Chondrocyte (in vitro differentiated cells): Measurements from ENCODE around the gene DDX54. TPM values are rescaled to one million over a fixed set of nuclear protein-coding genes. Genes with fewer than 3 reads are reported as not detected.

Experiments
- DNase-seq: peaks from one replicate; pipeline ENCODE4 v3.0.0; 2021; ENCODE audit warnings: mixed read lengths, low spot score
- H3K27ac Mint-ChIP-seq: one replicate; pipeline ENCODE4 v1.8.0; 2021; ENCODE audit warnings: mild to moderate bottlenecking, moderate library complexity, mixed read lengths; ENCODE audit not compliant: unreplicated experiment
- H3K27me3 Mint-ChIP-seq: 2 replicates; pipeline ENCODE4 v1.8.0; 2021; ENCODE audit warnings: low read depth, mixed read lengths
- H3K36me3 Mint-ChIP-seq: 2 replicates; pipeline ENCODE4 v1.8.0; 2021; ENCODE audit warnings: low read depth, mixed read lengths
- H3K4me1 Mint-ChIP-seq: 2 replicates; pipeline ENCODE4 v1.8.0; 2021; ENCODE audit warnings: low read depth, mild to moderate bottlenecking, mixed read lengths
- H3K4me3 Mint-ChIP-seq: one replicate; pipeline ENCODE4 v1.8.0; 2021; ENCODE audit warnings: mild to moderate bottlenecking, moderate library complexity, mixed read lengths; ENCODE audit not compliant: unreplicated experiment
- H3K9me3 Mint-ChIP-seq: 2 replicates; pipeline ENCODE4 v1.8.0; 2021; ENCODE audit warnings: low read depth, mixed read lengths
- total RNA-seq: library from RNA; stranded (reverse); gene quantifications from 3 replicates; pipeline ENCODE4 v1.2.1, GENCODE V29; 2021
- TF ChIP-seq, protein P1 (sequence below): fragments of 200-600 bp; sonication (generic); IDR thresholded peaks from 2 replicates; pipeline ENCODE4 v1.5.0; 2021; ENCODE audit warnings: antibody characterized with exemption, mild to moderate bottlenecking, moderate library complexity

Gene DDX54
- total RNA-seq, 1 donor from 2014 or later: 44.6 TPM

DNA sequence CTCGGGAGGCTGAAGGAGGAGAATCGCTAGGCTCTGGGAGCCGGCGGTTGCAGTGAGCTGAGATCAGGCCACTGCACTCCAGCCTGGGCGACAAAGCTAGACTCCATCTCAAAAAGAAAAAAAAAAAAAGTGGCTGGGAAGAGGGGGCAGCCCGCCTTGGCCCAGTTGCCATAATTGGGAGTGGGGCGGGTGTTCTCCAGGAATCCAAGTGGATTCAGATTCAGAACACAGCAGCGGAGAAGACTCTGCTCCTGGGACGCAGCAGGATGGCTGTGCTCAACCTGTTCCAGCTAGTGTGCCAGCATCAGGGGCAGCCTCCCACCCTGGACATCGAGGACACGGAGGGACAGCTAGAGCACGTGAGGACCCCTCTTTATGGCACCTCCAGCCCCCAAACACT lies 30.2 kb downstream of the DDX54 start:
- no peak for DNase-seq
- TF ChIP-seq, protein P1, sequence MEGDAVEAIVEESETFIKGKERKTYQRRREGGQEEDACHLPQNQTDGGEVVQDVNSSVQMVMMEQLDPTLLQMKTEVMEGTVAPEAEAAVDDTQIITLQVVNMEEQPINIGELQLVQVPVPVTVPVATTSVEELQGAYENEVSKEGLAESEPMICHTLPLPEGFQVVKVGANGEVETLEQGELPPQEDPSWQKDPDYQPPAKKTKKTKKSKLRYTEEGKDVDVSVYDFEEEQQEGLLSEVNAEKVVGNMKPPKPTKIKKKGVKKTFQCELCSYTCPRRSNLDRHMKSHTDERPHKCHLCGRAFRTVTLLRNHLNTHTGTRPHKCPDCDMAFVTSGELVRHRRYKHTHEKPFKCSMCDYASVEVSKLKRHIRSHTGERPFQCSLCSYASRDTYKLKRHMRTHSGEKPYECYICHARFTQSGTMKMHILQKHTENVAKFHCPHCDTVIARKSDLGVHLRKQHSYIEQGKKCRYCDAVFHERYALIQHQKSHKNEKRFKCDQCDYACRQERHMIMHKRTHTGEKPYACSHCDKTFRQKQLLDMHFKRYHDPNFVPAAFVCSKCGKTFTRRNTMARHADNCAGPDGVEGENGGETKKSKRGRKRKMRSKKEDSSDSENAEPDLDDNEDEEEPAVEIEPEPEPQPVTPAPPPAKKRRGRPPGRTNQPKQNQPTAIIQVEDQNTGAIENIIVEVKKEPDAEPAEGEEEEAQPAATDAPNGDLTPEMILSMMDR: no peak
- Mint-ChIP-seq H3K27ac (no peak overlapping the region), H3K9me3 (no peaks in the 10 kb centered on the region), H3K4me3 (no peak overlapping the region), H3K27me3 (peaks cover 27% of the 10 kb centered on the region), H3K4me1 (peaks cover 11% of the 10 kb centered on the region), H3K36me3 (peaks cover 13% of the 10 kb centered on the region)

DNA sequence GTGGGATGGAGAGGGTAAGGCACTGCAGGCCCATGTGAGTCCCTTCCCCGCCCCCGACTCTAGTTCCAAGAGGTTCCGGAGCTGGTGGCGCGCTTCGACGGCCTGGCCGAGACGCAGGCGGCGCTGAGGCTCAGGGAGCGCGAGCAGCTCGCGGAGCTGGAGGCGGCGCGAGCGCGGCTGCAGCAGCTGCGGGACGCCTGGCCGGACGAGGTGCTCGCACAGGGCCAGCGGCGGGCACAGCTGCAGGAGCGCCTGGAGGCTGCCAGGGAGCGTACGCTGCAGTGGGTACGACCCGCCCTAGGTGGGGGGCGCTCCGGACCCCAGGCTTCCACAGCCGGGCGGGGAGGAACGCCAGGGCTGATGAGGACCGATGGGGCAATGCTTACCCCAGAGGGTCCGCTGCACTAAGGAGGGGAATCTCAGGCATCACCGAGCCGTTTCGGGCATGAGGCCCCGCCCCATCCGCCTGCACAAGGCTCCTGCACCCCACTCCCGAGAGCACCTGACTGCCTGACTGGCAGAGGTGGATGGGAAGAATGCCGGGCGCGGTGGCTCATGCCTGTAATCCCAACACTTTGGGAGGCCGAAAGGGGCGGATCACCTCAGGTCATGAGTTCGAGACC lies 30.8 kb downstream of the DDX54 start:
- H3K27ac Mint-ChIP-seq: no peak overlapping the region
- H3K36me3 Mint-ChIP-seq: peaks cover 9% of the 10 kb centered on the region
- peaks cover 17% of the 10 kb centered on the region for H3K4me1 Mint-ChIP-seq
- peaks cover 31% of the 10 kb centered on the region for H3K27me3 Mint-ChIP-seq
- DNase-seq: no peak
- no peaks in the 10 kb centered on the region for H3K9me3 Mint-ChIP-seq
- H3K4me3 Mint-ChIP-seq: no peak overlapping the region
- TF ChIP-seq, protein P1: no peak

DNA sequence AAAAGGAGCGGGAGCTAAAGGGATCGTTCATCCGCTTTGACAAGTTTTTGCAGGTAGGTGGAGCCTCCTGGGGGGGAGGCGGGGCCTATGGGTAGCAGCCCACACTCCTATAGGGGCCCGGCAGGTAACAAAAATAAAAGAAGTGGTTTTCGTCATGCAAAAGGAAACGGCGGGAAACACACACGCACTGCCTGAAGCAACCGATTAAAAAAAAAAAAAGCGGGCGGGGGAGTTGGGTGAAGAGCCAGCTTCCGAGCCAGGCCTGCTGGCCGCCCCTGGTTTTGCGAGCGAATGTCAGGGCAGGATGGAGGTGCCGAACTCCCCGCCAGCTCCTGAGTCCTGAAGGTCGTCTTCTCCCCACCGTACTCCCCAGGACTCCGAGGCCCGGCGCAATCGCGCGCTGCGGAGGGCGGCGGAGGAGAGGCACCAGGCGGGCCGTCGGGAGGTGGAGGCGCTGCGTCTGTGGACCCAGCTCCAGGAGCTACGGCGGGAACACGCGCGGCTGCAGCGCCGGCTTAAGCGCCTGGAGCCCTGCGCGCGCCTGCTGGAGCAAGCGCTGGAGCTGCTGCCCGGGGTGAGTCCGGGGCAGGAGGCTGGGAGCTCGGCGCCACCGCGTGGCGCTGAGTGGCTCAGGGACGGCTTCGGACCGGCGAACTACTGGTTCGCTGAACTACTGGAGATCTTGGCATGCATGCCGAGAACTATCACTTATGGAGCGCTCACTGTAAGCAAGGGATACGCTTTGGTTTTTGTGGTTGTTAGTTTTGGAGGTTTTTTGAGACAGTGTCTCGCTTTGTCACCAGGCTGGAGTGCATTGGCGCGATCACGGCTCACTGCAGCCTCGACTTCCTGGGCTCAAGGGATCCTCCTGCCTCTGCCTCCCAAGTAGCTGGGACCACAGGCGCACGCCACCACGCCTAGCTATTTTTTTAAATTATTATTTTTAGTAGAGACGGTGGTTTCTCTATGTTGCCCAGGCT lies 32.2 kb downstream of the DDX54 start:
- Mint-ChIP-seq H3K4me1 (peaks cover 18% of the 10 kb centered on the region), H3K36me3 (peaks cover 2% of the 10 kb centered on the region), H3K27me3 (peaks cover 31% of the 10 kb centered on the region), H3K4me3 (peak overlapping the region; percentile 55), H3K27ac (no peak overlapping the region), H3K9me3 (no peaks in the 10 kb centered on the region)
- TF ChIP-seq, protein P1: peak; percentile 78
- no peak for DNase-seq

DNA sequence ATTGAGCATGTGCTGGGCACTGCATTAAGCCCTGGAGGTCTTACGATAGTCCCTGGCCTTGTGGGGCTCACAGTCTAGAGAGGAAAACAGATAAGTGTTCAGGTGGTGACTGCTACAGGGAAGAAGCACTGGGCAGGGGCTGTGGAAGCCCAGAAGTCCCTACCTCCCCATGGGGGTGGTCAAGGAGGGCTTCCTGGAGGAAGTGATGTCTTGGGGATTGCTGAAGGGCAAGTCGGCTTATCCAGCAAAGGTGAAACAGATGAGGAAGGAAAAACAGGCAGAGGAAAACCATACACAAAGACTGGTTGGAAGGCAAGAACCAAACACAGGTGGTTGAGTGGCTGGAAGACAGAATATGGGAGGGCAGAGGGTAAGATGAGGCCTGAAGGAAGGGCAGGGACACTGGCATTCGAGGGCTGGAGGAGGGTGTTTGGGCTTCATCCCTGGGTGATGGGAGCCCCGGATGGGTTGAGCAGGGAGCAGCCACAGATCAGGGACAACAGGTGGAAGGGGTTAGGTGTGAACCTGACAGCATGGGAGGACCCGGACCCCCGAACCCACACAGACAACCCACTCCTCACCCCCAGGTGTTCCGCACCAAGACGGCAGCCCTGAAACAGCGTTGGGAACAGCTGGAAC lies 33.0 kb downstream of the DDX54 start:
- no peak for DNase-seq
- Mint-ChIP-seq H3K4me3 (peak overlapping the region; percentile 12), H3K9me3 (peaks cover 3% of the 10 kb centered on the region), H3K27me3 (peaks cover 35% of the 10 kb centered on the region), H3K36me3 (no peaks in the 10 kb centered on the region), H3K27ac (no peak overlapping the region), H3K4me1 (peaks cover 18% of the 10 kb centered on the region)
- TF ChIP-seq, protein P1: no peak

DNA sequence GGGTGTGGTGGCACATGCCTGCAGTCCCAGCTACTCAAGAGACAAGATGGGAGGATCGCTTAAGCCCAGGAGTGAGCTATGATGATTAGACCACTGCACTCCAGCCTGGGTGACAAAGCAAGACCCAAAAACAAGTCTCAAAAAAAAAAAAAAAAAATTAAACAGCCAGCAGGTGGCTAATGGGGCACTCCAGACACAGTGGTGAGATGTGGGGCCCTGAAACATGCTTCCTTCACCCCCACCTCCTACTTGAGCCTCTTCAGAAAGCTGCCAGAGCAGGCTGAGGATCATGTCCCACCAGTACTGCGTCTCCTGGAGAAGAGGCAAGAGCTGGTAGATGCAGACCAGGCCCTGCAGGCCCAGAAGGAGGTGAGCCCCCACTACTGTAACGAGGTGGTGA lies 33.6 kb downstream of the DDX54 start:
- no peak for DNase-seq
- Mint-ChIP-seq H3K36me3 (no peaks in the 10 kb centered on the region), H3K27ac (no peak overlapping the region), H3K4me3 (peak overlapping the region; percentile 12), H3K27me3 (peaks cover 39% of the 10 kb centered on the region), H3K9me3 (peaks cover 7% of the 10 kb centered on the region), H3K4me1 (peaks cover 18% of the 10 kb centered on the region)
- TF ChIP-seq, protein P1: no peak
